ENCODE measurements around the gene NDFIP2. TPM values are rescaled to one million over a fixed set of nuclear protein-coding genes. Genes with fewer than 3 reads are reported as not detected.

NDFIP2 gene
- total and polyA plus RNA-seq, 4 donors, result 6.4 to 14.7 (median 13.7) TPM

GRCh38 chr13:79529817-79530216 lies 48.9 kb downstream of the NDFIP2 start:
- no peaks in the 10 kb centered on the region for H3K9me3 ChIP-seq (ENCODE audit: control insufficient read depth, low read length)
- no peaks in the 10 kb centered on the region for H3K27me3 ChIP-seq (ENCODE audit: control insufficient read depth in 1 of 2, insufficient read depth in 2 of 2, low read length in 1 of 2)
- H3K27ac ChIP-seq (ENCODE audit: low read depth in 1 of 2, low read length in 2 of 2), result no peak overlapping the region
- ATAC-seq (ENCODE audit: low FRiP score) (no peak), DNase-seq (no peak)
- 97 to 98% methylated on average over 4 of the region's 4 CpGs for WGBS, 2 donors
- H3K4me3 ChIP-seq (ENCODE audit: low read length in 2 of 2), result no peak overlapping the region
- intact Hi-C loops (cut with DNase I), result no loop called here
- H3K36me3 ChIP-seq (ENCODE audit: control insufficient read depth in 1 of 2, insufficient read depth in 2 of 2, low read length in 1 of 2), result peaks cover 0 to 4% of the 10 kb centered on the region in 2 donors
- peaks cover 0 to 3% of the 10 kb centered on the region in 2 donors for H3K4me1 ChIP-seq (ENCODE audit: control insufficient read depth in 1 of 2, insufficient read depth in 2 of 2, low read length in 2 of 2)

- no peaks in the 10 kb centered on the region for H3K27me3 ChIP-seq (ENCODE audit: control insufficient read depth in 1 of 2, insufficient read depth in 2 of 2, low read length in 1 of 2)
- intact Hi-C loops (cut with DNase I), result no loop called here
- no peak for DNase-seq
- no peaks in the 10 kb centered on the region for H3K9me3 ChIP-seq (ENCODE audit: control insufficient read depth, low read length)
- no peak overlapping the region for H3K4me3 ChIP-seq (ENCODE audit: low read length in 2 of 2)
- WGBS, 2 donors, result 74 to 81% methylated on average over 2 of the region's 2 CpGs
- H3K4me1 ChIP-seq (ENCODE audit: control insufficient read depth in 1 of 2, insufficient read depth in 2 of 2, low read length in 2 of 2), result peaks cover 0 to 3% of the 10 kb centered on the region in 2 donors
- H3K27ac ChIP-seq (ENCODE audit: low read depth in 1 of 2, low read length in 2 of 2), result no peak overlapping the region
- no peaks in the 10 kb centered on the region for H3K36me3 ChIP-seq (ENCODE audit: control insufficient read depth in 1 of 2, insufficient read depth in 2 of 2, low read length in 1 of 2)
- ATAC-seq (ENCODE audit: low FRiP score), result no peak
These were observed 49.3 kb downstream of the NDFIP2 start for GRCh38 chr13:79530270-79530669.

DNA sequence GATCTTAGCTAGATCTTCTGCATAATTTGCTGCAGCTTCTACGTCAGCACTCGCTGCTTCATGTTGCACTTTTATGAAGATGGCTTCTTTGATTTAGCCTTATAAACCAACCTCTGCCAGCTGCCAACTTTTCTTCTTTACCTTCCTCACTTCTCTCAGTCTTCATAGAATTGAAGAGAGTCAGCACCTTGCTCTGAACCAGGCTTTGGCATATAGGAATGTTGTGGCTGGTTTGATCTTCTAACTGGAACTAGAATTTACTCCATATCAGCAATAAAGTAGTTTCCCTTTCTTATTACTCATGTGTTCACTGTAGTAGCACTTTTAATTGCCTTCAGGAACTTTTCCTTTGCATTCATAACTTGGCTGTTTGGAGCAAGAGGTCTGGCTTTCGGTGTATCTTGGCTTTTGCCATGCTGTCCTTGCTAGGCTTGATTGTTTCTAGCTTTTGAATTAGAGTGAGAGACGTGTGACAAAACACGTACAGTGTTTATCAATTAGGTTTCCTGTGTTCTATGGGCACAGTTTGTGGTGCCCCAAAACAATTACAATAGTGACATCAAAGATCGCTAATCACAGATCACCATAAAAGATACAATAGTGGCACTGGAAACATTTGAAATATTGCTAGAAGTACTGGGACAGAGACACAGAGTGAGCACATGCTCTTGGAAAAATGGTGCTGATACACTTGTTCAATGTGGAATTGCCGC lies 50.7 kb downstream of the NDFIP2 start:
- ATAC-seq (ENCODE audit: low FRiP score), result no peak
- DNase-seq, result no peak
- Histone ChIP-seq H3K27me3 (ENCODE audit: control insufficient read depth in 1 of 2, insufficient read depth in 2 of 2, low read length in 1 of 2) (no peaks in the 10 kb centered on the region), H3K9me3 (ENCODE audit: control insufficient read depth, low read length) (no peaks in the 10 kb centered on the region), H3K4me1 (ENCODE audit: control insufficient read depth in 1 of 2, insufficient read depth in 2 of 2, low read length in 2 of 2) (peaks cover 0 to 3% of the 10 kb centered on the region in 2 donors), H3K36me3 (ENCODE audit: control insufficient read depth in 1 of 2, insufficient read depth in 2 of 2, low read length in 1 of 2) (no peaks in the 10 kb centered on the region), H3K4me3 (ENCODE audit: low read length in 2 of 2) (no peak overlapping the region), H3K27ac (ENCODE audit: low read depth in 1 of 2, low read length in 2 of 2) (no peak overlapping the region)
- intact Hi-C loops (cut with DNase I), result no loop called here
- WGBS, 2 donors, result 94 to 95% methylated on average over 7 of the region's 7 CpGs

DNA sequence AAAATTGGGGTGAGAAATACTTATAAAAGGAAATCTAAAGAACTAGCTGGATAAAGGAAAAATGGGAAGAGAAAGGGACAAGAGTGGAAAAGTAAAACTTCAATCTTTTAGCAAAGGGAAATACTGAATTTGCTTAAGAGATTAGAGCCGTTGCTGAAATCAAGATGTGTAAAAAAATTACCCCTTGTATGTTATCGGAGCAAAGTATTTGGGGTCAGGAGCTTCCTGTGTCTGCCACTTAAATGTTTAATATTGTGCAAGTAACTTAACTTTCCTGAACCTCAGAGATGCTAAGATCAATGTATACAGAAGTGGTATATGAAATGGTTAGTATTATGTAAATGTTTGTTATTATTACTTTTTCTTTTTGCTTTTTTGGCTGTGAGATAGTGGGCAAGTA lies 51.6 kb downstream of the NDFIP2 start:
- H3K4me1 ChIP-seq (ENCODE audit: control insufficient read depth in 1 of 2, insufficient read depth in 2 of 2, low read length in 2 of 2), result peaks cover 0 to 3% of the 10 kb centered on the region in 2 donors
- WGBS, 2 donors, result 61 to 62% methylated on average over 2 of the region's 2 CpGs
- no peaks in the 10 kb centered on the region for H3K36me3 ChIP-seq (ENCODE audit: control insufficient read depth in 1 of 2, insufficient read depth in 2 of 2, low read length in 1 of 2)
- H3K27ac ChIP-seq (ENCODE audit: low read depth in 1 of 2, low read length in 2 of 2), result no peak overlapping the region
- no peak overlapping the region for H3K4me3 ChIP-seq (ENCODE audit: low read length in 2 of 2)
- intact Hi-C loops (cut with DNase I), result no loop called here
- H3K27me3 ChIP-seq (ENCODE audit: control insufficient read depth in 1 of 2, insufficient read depth in 2 of 2, low read length in 1 of 2), result no peaks in the 10 kb centered on the region
- DNase-seq, result no peak
- H3K9me3 ChIP-seq (ENCODE audit: control insufficient read depth, low read length), result no peaks in the 10 kb centered on the region
- ATAC-seq (ENCODE audit: low FRiP score), result no peak

DNA sequence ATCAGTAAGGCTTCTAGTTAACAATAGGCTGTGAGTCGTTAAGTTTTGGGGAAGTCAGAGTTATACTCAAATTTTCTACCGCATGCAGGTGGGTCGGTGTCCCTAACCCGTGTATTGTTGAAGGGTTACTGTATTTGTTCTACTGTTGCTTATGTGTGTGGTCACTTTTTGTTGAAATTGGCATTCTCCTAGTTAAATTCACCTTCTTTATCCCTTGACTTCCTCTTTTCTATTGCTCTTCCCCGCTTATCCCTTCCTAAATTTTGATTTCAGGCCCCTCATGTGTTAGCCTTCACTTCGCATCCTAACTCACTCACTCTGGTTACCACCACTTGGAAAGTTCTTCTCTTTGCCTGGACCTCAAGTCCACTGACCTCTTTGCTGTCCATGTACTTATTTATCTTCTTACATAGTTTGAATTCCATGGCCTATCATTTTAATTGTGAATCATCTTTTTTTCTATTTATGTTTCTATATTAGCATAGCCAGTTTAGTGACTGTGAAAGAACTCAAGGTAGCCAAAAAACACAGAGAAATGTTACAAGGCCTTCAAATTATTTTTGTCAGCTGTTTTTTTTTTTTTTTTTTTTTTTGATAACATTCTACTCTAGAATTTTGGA lies 52.9 kb downstream of the NDFIP2 start:
- WGBS, 2 donors, result 94 to 95% methylated on average over 6 of the region's 6 CpGs
- no peak for ATAC-seq (ENCODE audit: low FRiP score)
- Histone ChIP-seq H3K4me1 (ENCODE audit: control insufficient read depth in 1 of 2, insufficient read depth in 2 of 2, low read length in 2 of 2) (peaks cover 0 to 3% of the 10 kb centered on the region in 2 donors), H3K36me3 (ENCODE audit: control insufficient read depth in 1 of 2, insufficient read depth in 2 of 2, low read length in 1 of 2) (no peaks in the 10 kb centered on the region), H3K27ac (ENCODE audit: low read depth in 1 of 2, low read length in 2 of 2) (no peak overlapping the region), H3K27me3 (ENCODE audit: control insufficient read depth in 1 of 2, insufficient read depth in 2 of 2, low read length in 1 of 2) (no peaks in the 10 kb centered on the region), H3K4me3 (ENCODE audit: low read length in 2 of 2) (no peak overlapping the region), H3K9me3 (ENCODE audit: control insufficient read depth, low read length) (no peaks in the 10 kb centered on the region)
- DNase-seq, result no peak
- intact Hi-C loops (cut with DNase I), result no loop called here

DNA sequence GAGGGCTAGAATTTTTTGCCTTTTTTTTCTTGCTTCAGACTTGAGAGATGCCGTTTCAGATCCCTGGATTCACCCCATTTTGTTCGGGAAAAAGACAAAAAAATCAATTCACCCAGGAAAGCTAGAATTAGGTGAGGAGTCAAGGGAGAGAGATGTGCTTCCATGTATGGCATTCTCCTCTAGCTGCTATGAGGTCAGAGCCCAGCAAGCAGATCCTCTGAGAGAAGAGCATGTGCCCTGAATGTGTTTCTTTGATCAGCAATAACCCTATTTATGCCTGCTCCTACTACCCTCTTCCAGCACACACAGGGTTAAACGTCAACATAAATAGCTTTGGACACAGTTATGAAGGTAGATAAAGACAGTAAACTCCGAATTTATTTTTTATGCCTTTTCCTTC lies 53.6 kb downstream of the NDFIP2 start:
- no peaks in the 10 kb centered on the region for H3K27me3 ChIP-seq (ENCODE audit: control insufficient read depth in 1 of 2, insufficient read depth in 2 of 2, low read length in 1 of 2)
- WGBS, 2 donors, result 80 to 84% methylated on average over 4 of the region's 4 CpGs
- H3K9me3 ChIP-seq (ENCODE audit: control insufficient read depth, low read length), result no peaks in the 10 kb centered on the region
- peaks cover 0 to 3% of the 10 kb centered on the region in 2 donors for H3K4me1 ChIP-seq (ENCODE audit: control insufficient read depth in 1 of 2, insufficient read depth in 2 of 2, low read length in 2 of 2)
- H3K27ac ChIP-seq (ENCODE audit: low read depth in 1 of 2, low read length in 2 of 2), result no peak overlapping the region
- ATAC-seq (ENCODE audit: low FRiP score) (no peak), DNase-seq (no peak)
- intact Hi-C loops (cut with DNase I), result no loop called here
- no peak overlapping the region for H3K4me3 ChIP-seq (ENCODE audit: low read length in 2 of 2)
- no peaks in the 10 kb centered on the region for H3K36me3 ChIP-seq (ENCODE audit: control insufficient read depth in 1 of 2, insufficient read depth in 2 of 2, low read length in 1 of 2)

DNA sequence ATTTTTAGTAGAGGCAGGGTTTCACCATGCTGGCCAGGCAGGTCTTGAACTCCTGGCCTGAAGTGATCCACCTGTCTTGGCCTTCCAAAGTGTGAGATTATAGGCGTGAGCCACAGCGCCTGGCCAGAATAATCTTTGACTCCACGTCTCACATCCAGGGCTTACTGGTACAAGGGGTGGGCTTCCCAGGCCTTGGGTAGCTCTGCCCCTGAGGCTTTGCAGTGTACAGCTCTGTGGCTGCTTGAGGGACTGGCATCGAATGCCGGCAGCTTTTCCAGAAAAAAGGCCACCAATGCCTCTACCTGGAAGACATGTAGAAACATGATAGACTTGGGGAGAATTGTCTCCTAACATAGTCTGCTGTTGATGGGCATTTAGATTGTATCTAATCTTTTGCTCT lies 57.8 kb downstream of the NDFIP2 start:
- DNase-seq (no peak), ATAC-seq (ENCODE audit: low FRiP score) (no peak)
- peaks cover 0 to 3% of the 10 kb centered on the region in 2 donors for H3K4me1 ChIP-seq (ENCODE audit: control insufficient read depth in 1 of 2, insufficient read depth in 2 of 2, low read length in 2 of 2)
- H3K4me3 ChIP-seq (ENCODE audit: low read length in 2 of 2), result no peak overlapping the region
- no peaks in the 10 kb centered on the region for H3K9me3 ChIP-seq (ENCODE audit: control insufficient read depth, low read length)
- 94 to 95% methylated on average over 5 of the region's 5 CpGs for WGBS, 2 donors
- no peaks in the 10 kb centered on the region for H3K36me3 ChIP-seq (ENCODE audit: control insufficient read depth in 1 of 2, insufficient read depth in 2 of 2, low read length in 1 of 2)
- intact Hi-C loops (cut with DNase I), result no loop called here
- no peaks in the 10 kb centered on the region for H3K27me3 ChIP-seq (ENCODE audit: control insufficient read depth in 1 of 2, insufficient read depth in 2 of 2, low read length in 1 of 2)
- H3K27ac ChIP-seq (ENCODE audit: low read depth in 1 of 2, low read length in 2 of 2), result no peak overlapping the region

DNA sequence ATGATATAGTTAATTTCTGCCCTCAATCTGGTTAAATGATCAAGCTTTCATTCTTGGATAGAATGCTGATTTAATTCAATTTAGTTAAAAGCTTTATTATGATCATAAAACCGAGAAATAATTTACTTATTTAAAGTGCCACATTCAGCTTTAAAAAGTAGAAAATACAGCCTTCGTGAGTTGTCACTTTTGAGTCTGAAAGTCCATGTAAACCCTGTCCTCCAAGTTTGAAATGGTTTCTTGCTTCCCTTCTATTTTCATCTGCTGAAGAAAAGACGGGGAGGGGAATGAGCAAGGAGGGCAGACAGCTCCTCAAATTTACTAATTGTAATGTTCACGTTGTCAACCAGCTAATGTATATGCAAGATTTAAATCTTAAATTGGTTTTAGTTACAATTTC lies 59.5 kb downstream of the NDFIP2 start:
- Histone ChIP-seq H3K4me1 (ENCODE audit: control insufficient read depth in 1 of 2, insufficient read depth in 2 of 2, low read length in 2 of 2) (no peaks in the 10 kb centered on the region), H3K9me3 (ENCODE audit: control insufficient read depth, low read length) (no peaks in the 10 kb centered on the region), H3K4me3 (ENCODE audit: low read length in 2 of 2) (no peak overlapping the region), H3K36me3 (ENCODE audit: control insufficient read depth in 1 of 2, insufficient read depth in 2 of 2, low read length in 1 of 2) (no peaks in the 10 kb centered on the region), H3K27me3 (ENCODE audit: control insufficient read depth in 1 of 2, insufficient read depth in 2 of 2, low read length in 1 of 2) (no peaks in the 10 kb centered on the region), H3K27ac (ENCODE audit: low read depth in 1 of 2, low read length in 2 of 2) (no peak overlapping the region)
- intact Hi-C loops (cut with DNase I), result no loop called here
- 75 to 77% methylated on average over 4 of the region's 4 CpGs for WGBS, 2 donors
- ATAC-seq (ENCODE audit: low FRiP score) (no peak), DNase-seq (no peak)

DNA sequence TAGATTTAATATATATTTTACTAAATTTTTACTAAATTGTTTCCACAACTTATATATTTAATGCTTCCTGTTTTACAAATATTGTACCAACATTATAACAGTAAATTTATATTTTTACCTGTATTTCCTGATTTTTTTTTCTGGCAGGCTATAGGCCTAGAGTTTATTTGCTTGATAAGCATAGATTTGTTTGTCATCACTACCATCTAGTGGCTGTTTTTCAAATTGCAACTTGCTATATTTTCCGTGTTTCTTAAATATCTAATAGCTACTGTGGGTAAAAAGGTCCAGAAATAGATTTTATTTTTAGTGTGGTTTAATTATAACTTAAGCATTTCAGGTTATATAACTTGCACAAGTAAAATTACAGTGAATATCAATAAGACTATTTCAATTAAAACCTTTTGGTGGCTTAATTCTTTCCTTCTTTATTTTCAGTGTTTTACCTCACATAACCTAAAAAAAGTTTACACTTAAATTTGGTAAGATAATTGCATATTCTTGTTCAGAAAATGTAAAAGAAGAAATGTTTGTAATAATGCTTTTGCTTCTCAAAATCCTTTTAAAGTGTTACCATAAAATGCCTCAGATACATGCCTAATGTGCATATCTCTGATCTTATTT lies 60.6 kb downstream of the NDFIP2 start:
- DNase-seq (no peak), ATAC-seq (ENCODE audit: low FRiP score) (no peak)
- H3K4me3 ChIP-seq (ENCODE audit: low read length in 2 of 2), result no peak overlapping the region
- no peaks in the 10 kb centered on the region for H3K36me3 ChIP-seq (ENCODE audit: control insufficient read depth in 1 of 2, insufficient read depth in 2 of 2, low read length in 1 of 2)
- intact Hi-C loops (cut with DNase I), result loop anchor here (2.0 kb wide), 2 partner anchors 117 to 119 kb away; no protein-coding TSS in a partner anchor
- no peaks in the 10 kb centered on the region for H3K9me3 ChIP-seq (ENCODE audit: control insufficient read depth, low read length)
- H3K27me3 ChIP-seq (ENCODE audit: control insufficient read depth in 1 of 2, insufficient read depth in 2 of 2, low read length in 1 of 2), result no peaks in the 10 kb centered on the region
- H3K27ac ChIP-seq (ENCODE audit: low read depth in 1 of 2, low read length in 2 of 2), result no peak overlapping the region
- H3K4me1 ChIP-seq (ENCODE audit: control insufficient read depth in 1 of 2, insufficient read depth in 2 of 2, low read length in 2 of 2), result no peaks in the 10 kb centered on the region
- WGBS, 2 donors, result 0% methylated on average over 1 of the region's 1 CpG

Measured in aorta (tissue), 5 donors.